ENCODE measurements around the gene TAF7. TPM values are rescaled to one million over a fixed set of nuclear protein-coding genes. Genes with fewer than 3 reads are reported as not detected.

The TAF7 gene
- total and polyA plus RNA-seq, 9 of the 15 experiments (the other 6 are each of a cell fraction or from before 2014, with no cell fraction given), result 51.6 to 116 (median 73.3) TPM

DNA sequence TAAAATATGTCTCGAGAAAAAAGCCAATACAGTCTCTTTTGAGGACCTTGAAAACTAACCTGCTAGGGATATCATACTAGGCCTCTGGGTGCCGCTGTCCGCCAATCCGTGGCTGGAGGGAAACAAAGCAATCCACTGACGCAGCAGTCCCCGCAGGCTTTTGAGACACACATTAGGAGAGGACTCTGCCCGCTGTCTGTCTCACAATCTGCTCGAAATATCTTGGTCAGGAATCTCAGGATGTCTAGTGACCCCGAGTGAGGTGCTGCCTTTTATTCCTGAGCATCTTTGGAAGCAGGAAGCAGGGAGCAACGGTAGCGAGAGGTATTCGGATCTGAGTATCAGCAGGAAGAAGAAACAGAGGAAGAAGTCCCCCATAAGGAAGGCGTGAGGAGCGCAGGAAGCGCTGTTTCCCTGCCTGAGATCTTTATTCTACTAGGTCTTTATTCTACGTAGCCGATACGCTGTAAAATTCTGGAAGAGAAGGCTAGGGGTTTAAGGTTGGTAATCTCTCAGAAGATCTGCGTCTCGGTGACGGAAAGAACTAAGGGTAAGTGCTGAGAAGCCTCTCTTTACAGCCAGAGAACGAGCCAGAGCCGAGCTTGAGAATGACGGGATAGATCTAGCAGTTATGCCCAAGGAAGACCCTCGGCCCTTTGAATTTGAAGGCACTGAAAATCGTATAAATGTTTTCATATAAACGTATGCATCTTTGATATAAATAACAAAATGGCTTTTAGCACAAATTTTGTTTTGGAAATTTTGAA lies 5.7 kb upstream of the TAF7 start:
- 2% methylated on average over 27 of the region's 27 CpGs for WGBS (ENCODE audit: insufficient coverage, low coverage, missing lambda C conversion rate)
- no peaks in the 10 kb centered on the region for H3K9me1 ChIP-seq (ENCODE audit: control insufficient read depth, insufficient read depth, low read length)
- peak; percentile 97 for FAIRE-seq
- BruUV-seq (replicated peaks), result TSS peak; percentile 39
- POLR2A ChIA-PET, result interaction anchor here (0.9 kb wide), 1 partner anchor 267 kb away, joined by 3 read pairs; no protein-coding TSS in a partner anchor
- no peaks in the 10 kb centered on the region for H4K20me1 ChIP-seq (replicated peaks; ENCODE audit: control insufficient read depth, insufficient read depth, low read length)
- peak overlapping the region; percentile 94 for H3K4me2 ChIP-seq (ENCODE audit: insufficient read depth, low read length)
- H3K4me3 ChIP-seq, result peak overlapping the region; percentile 47
- no peaks in the 10 kb centered on the region for H3K36me3 ChIP-seq (ENCODE audit: control insufficient read depth, insufficient read depth, low read length)
- DNase-seq (ENCODE audit: extremely low read depth in 1 of 4, low spot score in 3 of 4), result peak; percentile 63 to 86 (median 74)
- H3K27me3 ChIP-seq (ENCODE audit: control insufficient read depth in 2 of 2, insufficient read depth in 2 of 2, low read length in 2 of 2), result peaks cover 0 to 6% of the 10 kb centered on the region in 2 experiments; a peak in 3 of 5 replicates
- H3K4me1 ChIP-seq (replicated peaks in 1 of 2; ENCODE audit: control insufficient read depth in 2 of 2, insufficient read depth in 2 of 2, low read length in 2 of 2), result no peaks in the 10 kb centered on the region; a peak in 1 of 5 replicates
- peak overlapping the region; percentile 99 for H2AFZ ChIP-seq (ENCODE audit: low read depth, low read length)
- H3K9ac ChIP-seq (ENCODE audit: insufficient read depth in 1 of 2, low read depth in 2 of 2, low read length in 2 of 2), result peak overlapping the region; percentile 74 to 93; a peak in 3 of 4 replicates
- ATAC-seq, result peak; percentile 99
- intact Hi-C loops (cut with micrococcal nuclease) (loop anchor here (5.0 to 10.0 kb wide), 2 partner anchors 46 to 111 kb away; partner anchors contain the start of genes PCDHB13, PCDHGA6 and PCDHGB3), in situ Hi-C loops (cut with MboI) (no loop called here)
- H3K79me2 ChIP-seq (ENCODE audit: control insufficient read depth, insufficient read depth, low read length), result no peaks in the 10 kb centered on the region
- peak overlapping the region; percentile 64; the same call in 2 of the 3 replicates for H3K27ac ChIP-seq (ENCODE audit: extremely low read depth, low read depth, low read length)
- 0 out of 2 replicates have a peak, but pooled peaks cover 2% of the 10 kb centered on the region for H3K9me3 ChIP-seq (replicated peaks; ENCODE audit: control insufficient read depth, insufficient read depth, low read depth, low read length)
- CTCF ChIA-PET (ENCODE audit: low intra/inter-chr PET ratio), result interaction anchor here (0.7 to 1.9 kb wide), 7 partner anchors 186 to 239 kb away, joined by 3 to 9 read pairs (median 6); no protein-coding TSS in a partner anchor
- TF ChIP-seq CBX3 (IDR thresholded peaks at IDR 0.05; ENCODE audit: borderline replicate concordance in 1 of 2, low read length in 2 of 2) (peak in 1 of 2 experiments; percentile 69; a peak in 2 of 3 replicates), ZNF785 (CRISPR knock-in tag; IDR thresholded peaks at IDR 0.05) (no peak), ZNF263 (CRISPR knock-in tag; IDR thresholded peaks at IDR 0.05; ENCODE audit: borderline replicate concordance) (no peak), ZNF140 (CRISPR knock-in tag; IDR thresholded peaks at IDR 0.05) (no peak), PKNOX1 (IDR thresholded peaks at IDR 0.05) (peak; percentile 55), ZNF511 (CRISPR knock-in tag; IDR thresholded peaks at IDR 0.05) (no peak), EP400 (IDR thresholded peaks at IDR 0.05) (peak; percentile 43; the same call in 1 of the 2 replicates), CHD1 (IDR thresholded peaks at IDR 0.05; ENCODE audit: low read length) (no peak), TCF7L2 (IDR thresholded peaks at IDR 0.05; ENCODE audit: low read depth, low read length) (no peak), POLR2A (conservative IDR thresholded peaks at IDR 0.05) (peak; percentile 72), NFE2 (IDR thresholded peaks at IDR 0.05; ENCODE audit: low read depth) (peak; percentile 53; the same call in 1 of the 2 replicates), NCOA2 (IDR thresholded peaks at IDR 0.05; ENCODE audit: partially characterized antibody in 2 of 2) (no peak), CUX1 (CRISPR knock-in tag; IDR thresholded peaks at IDR 0.05) (no peak), ZNF134 (CRISPR knock-in tag; conservative IDR thresholded peaks at IDR 0.05) (no peak), POLR2B (IDR thresholded peaks at IDR 0.05; ENCODE audit: low read depth, partially characterized antibody) (peak; percentile 59)
